ENCODE data around the gene PHAF1. TPM values are rescaled to one million over a fixed set of nuclear protein-coding genes. Genes with fewer than 3 reads are reported as not detected.

Gene PHAF1
- total and polyA plus RNA-seq, 2 donors (not counting 1 experiment from before 2014, with no cell fraction given), result 18.8 to 20.7 TPM

GRCh38 chr16:67087291-67087690 is 22.4 kb upstream of the PHAF1 start:
- POLR2A ChIA-PET, result no interaction called here
- H3K36me3 ChIP-seq (replicated peaks in 1 of 2; ENCODE audit: control extremely low read depth in 1 of 2, control insufficient read depth in 1 of 2, extremely low read depth in 1 of 2, insufficient read depth in 2 of 2, low read length in 1 of 2), result peaks cover 1 to 8% of the 10 kb centered on the region in 2 experiments
- Mint-ChIP-seq H3K27ac (no peak overlapping the region), H3K27me3 (no peaks in the 10 kb centered on the region), H3K4me1 (peaks cover 7% of the 10 kb centered on the region), H3K4me3 (no peak overlapping the region), H3K9me3 (ENCODE audit: insufficient read depth) (no peaks in the 10 kb centered on the region)
- no peaks in the 10 kb centered on the region for H4K20me1 ChIP-seq (ENCODE audit: control insufficient read depth, insufficient read depth, low read length, poor library complexity, severe bottlenecking)
- no peak for DNase-seq
- CTCF ChIA-PET, result interaction anchor here (1.0 to 2.0 kb wide), 3 partner anchors 12 to 19 kb away, joined by 3 to 5 read pairs (median 3); no protein-coding TSS in a partner anchor
- TF ChIP-seq EZH2 (IDR thresholded peaks at IDR 0.05; ENCODE audit: borderline replicate concordance, insufficient read depth, low read depth, low read length, poor library complexity, severe bottlenecking) (no peak), CTCF (IDR thresholded peaks at IDR 0.05) (no peak)
- H2AFZ ChIP-seq (ENCODE audit: insufficient read depth, low read depth, low read length, poor library complexity, severe bottlenecking), result no peak overlapping the region
- intact Hi-C loops (cut with micrococcal nuclease), result no loop called here
- WGBS (ENCODE audit: insufficient coverage), result no CpG with 5 or more reads among the region's 1 CpG
- peaks cover 0 to 3% of the 10 kb centered on the region in 2 donors for H3K4me1 ChIP-seq (ENCODE audit: control insufficient read depth in 2 of 2, insufficient read depth in 2 of 2, low read length in 2 of 2)
- H3K9ac ChIP-seq (ENCODE audit: low read length), result no peak overlapping the region
- no peak overlapping the region for H3K4me3 ChIP-seq (ENCODE audit: control extremely low read depth in 1 of 5, extremely low read depth in 1 of 5, insufficient read depth in 1 of 5, low read depth in 2 of 5, low read length in 4 of 5)
- no peak overlapping the region for H3K4me2 ChIP-seq (replicated peaks; ENCODE audit: low read depth, low read length, poor library complexity, severe bottlenecking)
- peaks cover 5% of the 10 kb centered on the region for H3K79me2 ChIP-seq (ENCODE audit: control insufficient read depth, insufficient read depth, low read length)
- no peak overlapping the region for H3K27ac ChIP-seq (ENCODE audit: low read length in 2 of 2)
- no peaks in the 10 kb centered on the region for H3K27me3 ChIP-seq (replicated peaks in 1 of 4; ENCODE audit: control extremely low read depth in 1 of 4, control insufficient read depth in 3 of 4, insufficient read depth in 4 of 4, low read length in 3 of 4)
- no peak for ATAC-seq (ENCODE audit: low read depth)
- H3K9me3 ChIP-seq (ENCODE audit: control extremely low read depth in 1 of 3, control insufficient read depth in 2 of 3, insufficient read depth in 1 of 3, low read length in 2 of 3), result no peaks in the 10 kb centered on the region

GRCh38 chr16:67087803-67088202 is 21.9 kb upstream of the PHAF1 start:
- intact Hi-C loops (cut with micrococcal nuclease), result no loop called here
- Mint-ChIP-seq H3K9me3 (ENCODE audit: insufficient read depth) (no peaks in the 10 kb centered on the region), H3K4me3 (no peak overlapping the region), H3K27me3 (no peaks in the 10 kb centered on the region), H3K27ac (no peak overlapping the region), H3K4me1 (peaks cover 7% of the 10 kb centered on the region)
- H3K79me2 ChIP-seq (ENCODE audit: control insufficient read depth, insufficient read depth, low read length), result peaks cover 10% of the 10 kb centered on the region
- no peaks in the 10 kb centered on the region for H4K20me1 ChIP-seq (ENCODE audit: control insufficient read depth, insufficient read depth, low read length, poor library complexity, severe bottlenecking)
- POLR2A ChIA-PET, result no interaction called here
- peaks cover 0 to 3% of the 10 kb centered on the region in 2 donors for H3K4me1 ChIP-seq (ENCODE audit: control insufficient read depth in 2 of 2, insufficient read depth in 2 of 2, low read length in 2 of 2)
- H3K9me3 ChIP-seq (ENCODE audit: control extremely low read depth in 1 of 3, control insufficient read depth in 2 of 3, insufficient read depth in 1 of 3, low read length in 2 of 3), result no peaks in the 10 kb centered on the region
- no peak overlapping the region for H3K9ac ChIP-seq (ENCODE audit: low read length)
- no peak overlapping the region for H3K4me3 ChIP-seq (ENCODE audit: control extremely low read depth in 1 of 5, extremely low read depth in 1 of 5, insufficient read depth in 1 of 5, low read depth in 2 of 5, low read length in 4 of 5)
- CTCF ChIA-PET, result interaction anchor here (1.4 to 2.0 kb wide), 2 partner anchors 13 to 19 kb away, joined by 3 to 5 read pairs; no protein-coding TSS in a partner anchor
- no peak for TF ChIP-seq CTCF (IDR thresholded peaks at IDR 0.05)
- no peak for TF ChIP-seq EZH2 (IDR thresholded peaks at IDR 0.05; ENCODE audit: borderline replicate concordance, insufficient read depth, low read depth, low read length, poor library complexity, severe bottlenecking)
- DNase-seq (no peak), ATAC-seq (ENCODE audit: low read depth) (no peak)
- H3K4me2 ChIP-seq (replicated peaks; ENCODE audit: low read depth, low read length, poor library complexity, severe bottlenecking), result no peak overlapping the region
- no peak overlapping the region for H2AFZ ChIP-seq (ENCODE audit: insufficient read depth, low read depth, low read length, poor library complexity, severe bottlenecking)
- H3K27ac ChIP-seq (ENCODE audit: low read length in 2 of 2), result no peak overlapping the region
- H3K27me3 ChIP-seq (replicated peaks in 1 of 4; ENCODE audit: control extremely low read depth in 1 of 4, control insufficient read depth in 3 of 4, insufficient read depth in 4 of 4, low read length in 3 of 4), result no peaks in the 10 kb centered on the region
- peaks cover 1 to 7% of the 10 kb centered on the region in 2 experiments for H3K36me3 ChIP-seq (replicated peaks in 1 of 2; ENCODE audit: control extremely low read depth in 1 of 2, control insufficient read depth in 1 of 2, extremely low read depth in 1 of 2, insufficient read depth in 2 of 2, low read length in 1 of 2)
